ENCODE results near the gene ITGA11.

Gene ITGA11

DNA sequence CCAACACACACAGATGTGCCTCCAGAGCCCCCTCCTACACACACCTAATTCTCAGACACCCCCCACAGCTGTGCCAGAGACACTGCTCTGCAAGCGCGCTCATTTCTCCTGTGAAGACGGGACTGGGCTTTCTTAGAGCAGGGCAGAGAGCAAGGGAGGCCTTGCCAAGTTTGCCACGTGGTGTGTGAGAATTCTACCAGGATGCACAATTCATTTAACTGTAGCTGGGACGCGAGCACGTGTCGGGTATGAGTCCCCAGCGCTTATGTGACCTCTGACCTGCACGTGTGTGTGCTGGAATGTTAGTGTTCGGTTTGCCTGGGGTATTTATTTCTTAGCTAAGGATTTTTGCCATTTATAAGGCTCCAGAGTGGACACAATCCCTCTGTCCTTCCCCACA, 117.4 kb downstream of the ITGA11 start:
- H3K9ac ChIP-seq (ENCODE audit: low read depth in 1 of 2, low read length in 2 of 2) = no peak overlapping the region
- H3K9me3 ChIP-seq (ENCODE audit: control insufficient read depth in 2 of 2, low read length in 2 of 2) = no peaks in the 10 kb centered on the region
- H3K36me3 ChIP-seq (ENCODE audit: control insufficient read depth in 2 of 2, insufficient read depth in 2 of 2, low read length in 2 of 2) = no peaks in the 10 kb centered on the region
- H3K27ac ChIP-seq (ENCODE audit: low read depth in 2 of 2, low read length in 2 of 2) = no peak overlapping the region
- H3K27me3 ChIP-seq (ENCODE audit: control insufficient read depth in 2 of 2, insufficient read depth in 2 of 2, low read length in 2 of 2) = no peaks in the 10 kb centered on the region
- no peak overlapping the region for H3K4me3 ChIP-seq (ENCODE audit: low read length in 2 of 2)
- peaks cover 0 to 2% of the 10 kb centered on the region in 2 donors for H3K4me1 ChIP-seq (ENCODE audit: control insufficient read depth in 2 of 2, insufficient read depth in 2 of 2, low read length in 2 of 2)

GRCh38 chr15:68313501-68314410, 118.2 kb downstream of the ITGA11 start:
- no peak overlapping the region for H3K27ac ChIP-seq (ENCODE audit: low read depth in 2 of 2, low read length in 2 of 2)
- H3K4me1 ChIP-seq (ENCODE audit: control insufficient read depth in 2 of 2, insufficient read depth in 2 of 2, low read length in 2 of 2) = peaks cover 0 to 2% of the 10 kb centered on the region in 2 donors
- no peaks in the 10 kb centered on the region for H3K27me3 ChIP-seq (ENCODE audit: control insufficient read depth in 2 of 2, insufficient read depth in 2 of 2, low read length in 2 of 2)
- H3K9me3 ChIP-seq (ENCODE audit: control insufficient read depth in 2 of 2, low read length in 2 of 2) = no peaks in the 10 kb centered on the region
- no peaks in the 10 kb centered on the region for H3K36me3 ChIP-seq (ENCODE audit: control insufficient read depth in 2 of 2, insufficient read depth in 2 of 2, low read length in 2 of 2)
- H3K4me3 ChIP-seq (ENCODE audit: low read length in 2 of 2) = no peak overlapping the region
- no peak overlapping the region for H3K9ac ChIP-seq (ENCODE audit: low read depth in 1 of 2, low read length in 2 of 2)

DNA sequence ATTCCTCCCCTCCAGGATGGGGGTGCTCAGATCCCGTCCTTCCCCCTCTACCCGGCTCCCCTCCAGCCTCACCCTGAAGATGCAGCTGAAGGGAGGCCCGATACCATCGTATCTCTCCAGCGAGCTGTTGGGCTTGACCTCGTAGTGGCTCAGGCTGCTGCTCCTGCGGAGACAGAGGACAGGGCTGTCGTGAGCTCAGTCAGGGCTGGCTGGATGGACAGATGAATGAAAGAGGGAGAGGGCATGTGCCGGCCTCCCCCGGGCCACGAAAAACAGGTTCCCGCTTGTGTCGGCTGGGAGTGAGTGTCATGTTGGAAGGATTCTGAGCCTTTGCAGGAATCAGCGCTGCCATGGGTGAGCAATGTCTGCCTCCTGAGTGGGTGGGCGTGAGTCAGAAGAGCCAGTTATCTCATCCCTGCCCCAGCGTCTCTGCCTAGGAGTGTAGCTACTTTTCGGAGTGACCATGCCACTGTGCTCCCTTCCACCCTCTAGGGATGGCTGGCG, 119.2 kb downstream of the ITGA11 start:
- no peak overlapping the region for H3K4me3 ChIP-seq (ENCODE audit: low read length in 2 of 2)
- no peaks in the 10 kb centered on the region for H3K27me3 ChIP-seq (ENCODE audit: control insufficient read depth in 2 of 2, insufficient read depth in 2 of 2, low read length in 2 of 2)
- H3K27ac ChIP-seq (ENCODE audit: low read depth in 2 of 2, low read length in 2 of 2) = no peak overlapping the region
- peaks cover 0 to 2% of the 10 kb centered on the region in 2 donors for H3K4me1 ChIP-seq (ENCODE audit: control insufficient read depth in 2 of 2, insufficient read depth in 2 of 2, low read length in 2 of 2)
- H3K9me3 ChIP-seq (ENCODE audit: control insufficient read depth in 2 of 2, low read length in 2 of 2) = no peaks in the 10 kb centered on the region
- no peak overlapping the region for H3K9ac ChIP-seq (ENCODE audit: low read depth in 1 of 2, low read length in 2 of 2)
- H3K36me3 ChIP-seq (ENCODE audit: control insufficient read depth in 2 of 2, insufficient read depth in 2 of 2, low read length in 2 of 2) = no peaks in the 10 kb centered on the region

- no peak overlapping the region for H3K9ac ChIP-seq (ENCODE audit: low read depth in 1 of 2, low read length in 2 of 2)
- peaks cover 0 to 2% of the 10 kb centered on the region in 2 donors for H3K4me1 ChIP-seq (ENCODE audit: control insufficient read depth in 2 of 2, insufficient read depth in 2 of 2, low read length in 2 of 2)
- no peak overlapping the region for H3K27ac ChIP-seq (ENCODE audit: low read depth in 2 of 2, low read length in 2 of 2)
- H3K27me3 ChIP-seq (ENCODE audit: control insufficient read depth in 2 of 2, insufficient read depth in 2 of 2, low read length in 2 of 2) = no peaks in the 10 kb centered on the region
- no peaks in the 10 kb centered on the region for H3K9me3 ChIP-seq (ENCODE audit: control insufficient read depth in 2 of 2, low read length in 2 of 2)
- H3K4me3 ChIP-seq (ENCODE audit: low read length in 2 of 2) = no peak overlapping the region
- H3K36me3 ChIP-seq (ENCODE audit: control insufficient read depth in 2 of 2, insufficient read depth in 2 of 2, low read length in 2 of 2) = no peaks in the 10 kb centered on the region
Measured at GRCh38 chr15:68311859-68312557, 120.0 kb downstream of the ITGA11 start.

DNA sequence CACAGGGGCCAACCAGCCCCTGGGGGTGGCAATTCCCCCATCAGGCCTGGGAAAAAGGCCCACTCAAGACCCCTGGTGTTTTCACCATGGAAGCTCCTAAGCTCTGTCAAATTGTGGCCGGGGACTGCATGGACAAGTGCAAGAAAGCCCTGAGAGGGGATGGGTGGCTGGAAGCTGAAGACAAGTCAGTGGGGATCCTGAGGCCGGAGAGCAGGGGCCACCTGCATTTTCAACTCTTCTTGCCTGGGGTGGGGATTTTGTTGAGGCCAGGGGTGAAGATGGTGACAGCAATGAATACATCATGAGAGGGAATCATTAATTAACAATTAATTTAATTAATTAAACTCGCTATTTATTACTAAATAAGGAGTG, 120.5 kb downstream of the ITGA11 start:
- H3K27me3 ChIP-seq (ENCODE audit: control insufficient read depth in 2 of 2, insufficient read depth in 2 of 2, low read length in 2 of 2) = no peaks in the 10 kb centered on the region
- no peaks in the 10 kb centered on the region for H3K36me3 ChIP-seq (ENCODE audit: control insufficient read depth in 2 of 2, insufficient read depth in 2 of 2, low read length in 2 of 2)
- H3K27ac ChIP-seq (ENCODE audit: low read depth in 2 of 2, low read length in 2 of 2) = no peak overlapping the region
- H3K9ac ChIP-seq (ENCODE audit: low read depth in 1 of 2, low read length in 2 of 2) = no peak overlapping the region
- H3K4me1 ChIP-seq (ENCODE audit: control insufficient read depth in 2 of 2, insufficient read depth in 2 of 2, low read length in 2 of 2) = peaks cover 0 to 2% of the 10 kb centered on the region in 2 donors
- H3K9me3 ChIP-seq (ENCODE audit: control insufficient read depth in 2 of 2, low read length in 2 of 2) = no peaks in the 10 kb centered on the region
- no peak overlapping the region for H3K4me3 ChIP-seq (ENCODE audit: low read length in 2 of 2)

- Histone ChIP-seq H3K27me3 (ENCODE audit: control insufficient read depth in 2 of 2, insufficient read depth in 2 of 2, low read length in 2 of 2) (no peaks in the 10 kb centered on the region), H3K9ac (ENCODE audit: low read depth in 1 of 2, low read length in 2 of 2) (no peak overlapping the region), H3K4me1 (ENCODE audit: control insufficient read depth in 2 of 2, insufficient read depth in 2 of 2, low read length in 2 of 2) (peaks cover 0 to 2% of the 10 kb centered on the region in 2 donors), H3K9me3 (ENCODE audit: control insufficient read depth in 2 of 2, low read length in 2 of 2) (no peaks in the 10 kb centered on the region), H3K36me3 (ENCODE audit: control insufficient read depth in 2 of 2, insufficient read depth in 2 of 2, low read length in 2 of 2) (no peaks in the 10 kb centered on the region), H3K27ac (ENCODE audit: low read depth in 2 of 2, low read length in 2 of 2) (no peak overlapping the region), H3K4me3 (ENCODE audit: low read length in 2 of 2) (no peak overlapping the region)
Measured at GRCh38 chr15:68310804-68311463, 121.0 kb downstream of the ITGA11 start.

- Histone ChIP-seq H3K9ac (ENCODE audit: low read depth in 1 of 2, low read length in 2 of 2) (no peak overlapping the region), H3K27ac (ENCODE audit: low read depth in 2 of 2, low read length in 2 of 2) (no peak overlapping the region), H3K4me3 (ENCODE audit: low read length in 2 of 2) (no peak overlapping the region), H3K27me3 (ENCODE audit: control insufficient read depth in 2 of 2, insufficient read depth in 2 of 2, low read length in 2 of 2) (no peaks in the 10 kb centered on the region), H3K4me1 (ENCODE audit: control insufficient read depth in 2 of 2, insufficient read depth in 2 of 2, low read length in 2 of 2) (peaks cover 0 to 2% of the 10 kb centered on the region in 2 donors), H3K9me3 (ENCODE audit: control insufficient read depth in 2 of 2, low read length in 2 of 2) (no peaks in the 10 kb centered on the region), H3K36me3 (ENCODE audit: control insufficient read depth in 2 of 2, insufficient read depth in 2 of 2, low read length in 2 of 2) (no peaks in the 10 kb centered on the region)
Measured at GRCh38 chr15:68310178-68310803, 121.7 kb downstream of the ITGA11 start.

- no peak overlapping the region for H3K9ac ChIP-seq (ENCODE audit: low read depth in 1 of 2, low read length in 2 of 2)
- H3K4me3 ChIP-seq (ENCODE audit: low read length in 2 of 2) = no peak overlapping the region
- H3K36me3 ChIP-seq (ENCODE audit: control insufficient read depth in 2 of 2, insufficient read depth in 2 of 2, low read length in 2 of 2) = no peaks in the 10 kb centered on the region
- H3K27ac ChIP-seq (ENCODE audit: low read depth in 2 of 2, low read length in 2 of 2) = no peak overlapping the region
- H3K9me3 ChIP-seq (ENCODE audit: control insufficient read depth in 2 of 2, low read length in 2 of 2) = no peaks in the 10 kb centered on the region
- H3K27me3 ChIP-seq (ENCODE audit: control insufficient read depth in 2 of 2, insufficient read depth in 2 of 2, low read length in 2 of 2) = no peaks in the 10 kb centered on the region
- peaks cover 0 to 2% of the 10 kb centered on the region in 2 donors for H3K4me1 ChIP-seq (ENCODE audit: control insufficient read depth in 2 of 2, insufficient read depth in 2 of 2, low read length in 2 of 2)
Measured at GRCh38 chr15:68309024-68309423, 122.9 kb downstream of the ITGA11 start.

DNA sequence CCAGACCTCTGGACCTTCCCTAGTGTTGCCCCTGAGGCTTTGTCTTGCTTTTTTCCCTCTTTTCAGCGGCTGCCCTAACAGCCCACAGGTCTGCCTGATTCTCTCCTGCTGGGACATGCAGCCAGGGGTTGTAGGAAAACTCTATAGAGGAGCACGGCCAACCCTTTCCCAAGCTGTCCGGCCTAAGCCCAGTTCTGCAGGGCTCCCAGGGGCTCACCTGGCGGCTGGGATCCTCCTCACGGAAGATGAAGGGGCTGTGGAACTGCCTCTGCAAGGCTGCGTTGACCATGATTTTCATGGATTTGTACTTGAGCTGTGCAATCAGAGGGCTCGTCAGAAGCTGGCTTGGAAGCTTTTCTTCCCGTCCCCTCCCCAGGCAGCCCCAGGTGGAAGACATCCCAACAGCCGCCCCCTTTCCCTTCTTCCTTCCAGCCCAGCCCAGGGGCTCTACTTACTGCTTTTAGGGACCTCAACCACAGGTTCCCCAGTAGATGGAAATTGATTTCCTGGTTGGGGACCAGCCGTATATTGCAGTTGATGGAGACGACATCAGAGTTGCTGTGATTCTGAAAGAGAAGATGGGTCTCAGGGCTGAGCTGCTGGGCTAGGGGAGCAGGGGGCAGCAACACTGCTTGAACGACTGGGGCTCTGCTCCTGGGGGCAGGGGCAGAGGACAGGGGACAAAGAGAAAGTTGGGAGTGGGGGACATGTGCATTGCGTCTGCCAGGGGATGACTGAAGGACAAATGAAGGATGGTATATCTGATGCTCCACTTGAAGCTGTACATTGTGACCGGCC, 124.6 kb downstream of the ITGA11 start:
- H3K9me3 ChIP-seq (ENCODE audit: control insufficient read depth in 2 of 2, low read length in 2 of 2) = no peaks in the 10 kb centered on the region
- H3K4me1 ChIP-seq (ENCODE audit: control insufficient read depth in 2 of 2, insufficient read depth in 2 of 2, low read length in 2 of 2) = peaks cover 0 to 2% of the 10 kb centered on the region in 2 donors
- H3K27me3 ChIP-seq (ENCODE audit: control insufficient read depth in 2 of 2, insufficient read depth in 2 of 2, low read length in 2 of 2) = no peaks in the 10 kb centered on the region
- no peaks in the 10 kb centered on the region for H3K36me3 ChIP-seq (ENCODE audit: control insufficient read depth in 2 of 2, insufficient read depth in 2 of 2, low read length in 2 of 2)
- H3K9ac ChIP-seq (ENCODE audit: low read depth in 1 of 2, low read length in 2 of 2) = no peak overlapping the region
- H3K4me3 ChIP-seq (ENCODE audit: low read length in 2 of 2) = no peak overlapping the region
- no peak overlapping the region for H3K27ac ChIP-seq (ENCODE audit: low read depth in 2 of 2, low read length in 2 of 2)

Measured in mucosa of rectum (tissue), 2 donors.